ENCODE measurements around the gene CRYBG2. TPM values are rescaled to one million over a fixed set of nuclear protein-coding genes. Genes with fewer than 3 reads are reported as not detected.
A peak's percentile ranks its signal among the peaks of the same experiment; 100 is the strongest.

The CRYBG2 gene
- total and polyA plus RNA-seq, 10 of the 15 experiments (the other 5 are each of a cell fraction or from before 2014, with no cell fraction given) = 0.03 to 1.2 (median 0.11) TPM; not detected in 4

- Histone ChIP-seq H3K4me3 (peak overlapping the region; percentile 73), H3K79me2 (ENCODE audit: control insufficient read depth, insufficient read depth, low read length) (peaks cover 4% of the 10 kb centered on the region), H3K4me2 (ENCODE audit: control insufficient read depth, insufficient read depth) (peak overlapping the region; percentile 98), H3K36me3 (ENCODE audit: control insufficient read depth in 2 of 2, insufficient read depth in 2 of 2, low read length in 1 of 2) (no peaks in the 10 kb centered on the region), H3K9me3 (replicated peaks; ENCODE audit: control insufficient read depth, insufficient read depth, low read length) (no peaks in the 10 kb centered on the region), H3K9ac (ENCODE audit: control insufficient read depth, insufficient read depth, low read length) (peak overlapping the region; percentile 76), H4K20me1 (ENCODE audit: control insufficient read depth, insufficient read depth) (no peaks in the 10 kb centered on the region), H3K27me3 (replicated peaks in 1 of 2; ENCODE audit: control insufficient read depth in 2 of 2, insufficient read depth in 2 of 2, low read length in 1 of 2) (no peaks in the 10 kb centered on the region), H3K4me1 (ENCODE audit: control insufficient read depth, insufficient read depth, low read length) (peaks cover 14% of the 10 kb centered on the region), H2AFZ (ENCODE audit: control insufficient read depth, low read depth, low read length) (peak overlapping the region; percentile 94), H3K27ac (ENCODE audit: control insufficient read depth, insufficient read depth) (peak overlapping the region; percentile 94)
- WGBS (ENCODE audit: insufficient coverage, insufficient replicate concordance, low lambda C conversion rate, missing lambda C conversion rate) = 4% methylated on average over 4 of the region's 6 CpGs
- peak; percentile 8 for ATAC-seq
- CTCF ChIA-PET = interaction anchor here (0.6 to 4.8 kb wide), 7 partner anchors 9 to 138 kb away, joined by 3 to 34 read pairs (median 6); partner anchors contain the start of gene ZNF593
- BruUV-seq (replicated peaks) = no TSS peak
- FAIRE-seq = peak; percentile 64
- intact Hi-C loops (cut with micrococcal nuclease; ENCODE audit: unreplicated experiment) (no loop called here), in situ Hi-C loops (cut with MboI) (no loop called here)
- SMC1A ChIA-PET (ENCODE audit: uncharacterized antibody, unreplicated experiment) = interaction anchor here (0.6 to 3.0 kb wide), 5 partner anchors 10 to 102 kb away, joined by 3 to 40 read pairs (median 9); partner anchors contain the start of gene CD52
- RAD21 ChIA-PET (ENCODE audit: unreplicated experiment) = interaction anchor here (0.7 to 3.9 kb wide), 6 partner anchors 8 to 25 kb away, joined by 3 to 27 read pairs (median 14); partner anchors contain the start of gene CD52
- DNase-seq (ENCODE audit: low read depth, low spot score) = no peak
- 0 out of 2 replicates have a peak, but pooled peaks have one; percentile 41 for TF ChIP-seq MTA3 (IDR thresholded peaks at IDR 0.05; ENCODE audit: borderline replicate concordance, low read length)
- TF ChIP-seq, protein P1, sequence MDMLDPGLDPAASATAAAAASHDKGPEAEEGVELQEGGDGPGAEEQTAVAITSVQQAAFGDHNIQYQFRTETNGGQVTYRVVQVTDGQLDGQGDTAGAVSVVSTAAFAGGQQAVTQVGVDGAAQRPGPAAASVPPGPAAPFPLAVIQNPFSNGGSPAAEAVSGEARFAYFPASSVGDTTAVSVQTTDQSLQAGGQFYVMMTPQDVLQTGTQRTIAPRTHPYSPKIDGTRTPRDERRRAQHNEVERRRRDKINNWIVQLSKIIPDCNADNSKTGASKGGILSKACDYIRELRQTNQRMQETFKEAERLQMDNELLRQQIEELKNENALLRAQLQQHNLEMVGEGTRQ (IDR thresholded peaks at IDR 0.05; ENCODE audit: borderline replicate concordance, low read depth, low read length) = no peak
- POLR2A ChIA-PET = interaction anchor here (0.6 to 5.6 kb wide), 10 partner anchors 10 to 1261 kb away, joined by 3 to 58 read pairs (median 5); partner anchors contain the start of gene CD52
Measured at GRCh38 chr1:26307363-26307781, 46.6 kb downstream of the CRYBG2 start.

Data from GM12878 (cell line).